ENCODE data around the gene ATXN1.

The ATXN1 gene

DNA sequence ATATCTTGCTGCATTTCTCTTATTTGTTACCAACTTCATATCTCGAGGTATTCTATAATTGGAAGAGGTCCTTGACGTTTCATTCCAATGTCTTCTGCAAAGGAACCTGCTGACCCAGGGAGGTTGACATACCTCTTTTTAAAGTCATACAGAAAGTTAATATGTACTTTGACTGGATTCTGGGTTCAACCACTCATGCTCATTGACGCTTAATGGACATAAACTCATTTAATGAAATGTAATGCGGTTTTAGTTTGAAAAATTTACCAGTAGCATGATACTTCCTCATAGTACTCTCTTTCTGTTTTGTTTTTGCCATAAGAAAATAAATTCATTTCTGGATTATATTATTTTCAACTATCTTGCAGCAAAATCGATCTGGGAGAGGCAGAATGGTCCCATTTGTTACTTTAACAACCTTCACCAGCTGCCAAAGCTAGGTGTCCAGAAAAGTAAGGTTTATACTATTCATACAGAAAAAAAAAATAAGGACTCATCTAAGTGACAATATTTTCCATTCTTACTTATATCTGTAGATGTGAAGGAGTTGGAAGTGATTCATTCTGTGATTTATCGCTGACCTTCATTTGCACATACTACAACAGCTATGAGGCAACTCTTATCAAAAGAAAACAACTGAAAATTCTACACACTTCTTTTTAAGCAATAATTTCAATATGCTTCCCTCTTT is 101.6 kb downstream of the ATXN1 start:
- Histone ChIP-seq H3K9ac (ENCODE audit: low read length) (no peak overlapping the region), H3K9me3 (ENCODE audit: control insufficient read depth, low read length) (no peaks in the 10 kb centered on the region), H3K4me1 (ENCODE audit: control insufficient read depth, insufficient read depth, low read length) (peaks cover 7% of the 10 kb centered on the region), H3K36me3 (ENCODE audit: control insufficient read depth, insufficient read depth, low read length) (no peaks in the 10 kb centered on the region), H3K27me3 (ENCODE audit: control insufficient read depth, insufficient read depth, low read length) (no peaks in the 10 kb centered on the region), H3K4me3 (ENCODE audit: low read length) (no peak overlapping the region)

DNA sequence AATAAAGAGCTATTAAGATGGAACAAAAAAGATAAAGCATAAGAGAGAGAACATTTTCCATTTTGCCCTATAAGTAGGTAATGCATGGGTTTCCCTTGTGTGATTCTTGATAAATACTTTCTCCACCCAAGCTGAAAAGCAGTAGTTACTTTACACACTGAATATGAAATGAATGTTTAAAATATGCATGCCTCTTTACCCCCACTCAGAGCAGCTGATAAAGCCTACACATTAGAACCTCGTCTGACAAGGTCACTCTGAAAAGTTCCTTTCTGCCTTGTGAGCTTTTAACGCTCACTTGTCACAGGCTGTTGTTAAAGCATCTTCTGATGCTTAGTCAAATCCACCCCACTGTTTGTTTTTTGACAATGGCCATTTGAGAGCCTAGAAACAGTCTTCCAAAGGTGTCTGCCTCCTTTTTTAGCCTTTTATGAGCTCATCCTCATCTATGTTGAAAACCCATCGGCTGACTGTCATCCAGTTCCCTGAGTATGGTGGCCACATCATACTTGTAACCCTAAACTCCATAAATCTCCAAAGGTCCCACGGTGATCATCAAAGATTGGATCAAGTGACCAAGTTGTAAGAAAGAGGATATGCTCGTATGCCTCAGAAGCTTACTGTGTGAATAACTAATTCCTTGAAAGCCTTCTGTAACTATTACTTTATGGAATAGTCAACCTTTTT is 102.8 kb downstream of the ATXN1 start:
- H3K9ac ChIP-seq (ENCODE audit: low read length), result no peak overlapping the region
- H3K4me3 ChIP-seq (ENCODE audit: low read length), result no peak overlapping the region
- no peaks in the 10 kb centered on the region for H3K36me3 ChIP-seq (ENCODE audit: control insufficient read depth, insufficient read depth, low read length)
- H3K9me3 ChIP-seq (ENCODE audit: control insufficient read depth, low read length), result no peaks in the 10 kb centered on the region
- H3K4me1 ChIP-seq (ENCODE audit: control insufficient read depth, insufficient read depth, low read length), result peaks cover 7% of the 10 kb centered on the region
- H3K27me3 ChIP-seq (ENCODE audit: control insufficient read depth, insufficient read depth, low read length), result no peaks in the 10 kb centered on the region

DNA sequence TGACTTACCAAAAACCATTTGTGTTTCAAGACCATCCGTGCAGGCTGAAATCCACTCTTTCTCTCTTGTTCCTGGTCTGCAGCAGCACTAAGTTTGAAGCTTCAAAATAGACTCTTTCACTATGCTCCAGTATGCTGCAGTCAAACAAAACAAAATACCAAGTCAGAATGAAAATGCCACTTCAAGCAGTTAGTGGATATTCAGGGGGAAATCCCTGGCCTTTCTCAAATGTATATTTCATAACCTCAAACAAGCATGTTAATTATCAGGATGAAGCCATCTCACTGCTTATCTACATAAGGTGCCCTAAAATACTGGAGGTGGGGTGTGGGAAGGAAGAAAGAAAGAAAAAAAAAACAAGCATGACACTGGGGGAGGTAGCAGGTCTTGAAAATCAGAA is 103.5 kb downstream of the ATXN1 start:
- Histone ChIP-seq H3K9me3 (ENCODE audit: control insufficient read depth, low read length) (no peaks in the 10 kb centered on the region), H3K4me3 (ENCODE audit: low read length) (no peak overlapping the region), H3K27me3 (ENCODE audit: control insufficient read depth, insufficient read depth, low read length) (no peaks in the 10 kb centered on the region), H3K36me3 (ENCODE audit: control insufficient read depth, insufficient read depth, low read length) (no peaks in the 10 kb centered on the region), H3K9ac (ENCODE audit: low read length) (no peak overlapping the region), H3K4me1 (ENCODE audit: control insufficient read depth, insufficient read depth, low read length) (peaks cover 7% of the 10 kb centered on the region)

DNA sequence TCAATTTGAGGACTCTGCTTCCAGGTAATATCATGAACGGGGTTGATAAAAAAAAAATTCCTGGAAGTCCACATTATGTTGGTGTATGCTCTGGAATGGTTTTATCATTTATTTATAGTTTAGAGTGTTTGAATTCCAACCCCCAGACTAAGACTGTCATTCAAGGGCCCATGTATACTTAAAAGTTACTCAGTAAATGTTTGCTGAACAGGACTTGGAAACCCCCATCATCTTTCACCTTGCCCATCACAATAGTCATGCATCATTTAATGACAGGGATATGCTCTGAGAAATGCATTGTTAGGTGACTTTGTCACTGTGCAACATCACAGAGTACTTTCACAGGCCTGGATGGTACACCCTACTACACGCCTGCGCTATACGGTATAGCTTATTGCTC is 104.8 kb downstream of the ATXN1 start:
- Histone ChIP-seq H3K4me3 (ENCODE audit: low read length) (no peak overlapping the region), H3K36me3 (ENCODE audit: control insufficient read depth, insufficient read depth, low read length) (no peaks in the 10 kb centered on the region), H3K4me1 (ENCODE audit: control insufficient read depth, insufficient read depth, low read length) (peaks cover 7% of the 10 kb centered on the region), H3K27me3 (ENCODE audit: control insufficient read depth, insufficient read depth, low read length) (no peaks in the 10 kb centered on the region), H3K9me3 (ENCODE audit: control insufficient read depth, low read length) (no peaks in the 10 kb centered on the region), H3K9ac (ENCODE audit: low read length) (no peak overlapping the region)

DNA sequence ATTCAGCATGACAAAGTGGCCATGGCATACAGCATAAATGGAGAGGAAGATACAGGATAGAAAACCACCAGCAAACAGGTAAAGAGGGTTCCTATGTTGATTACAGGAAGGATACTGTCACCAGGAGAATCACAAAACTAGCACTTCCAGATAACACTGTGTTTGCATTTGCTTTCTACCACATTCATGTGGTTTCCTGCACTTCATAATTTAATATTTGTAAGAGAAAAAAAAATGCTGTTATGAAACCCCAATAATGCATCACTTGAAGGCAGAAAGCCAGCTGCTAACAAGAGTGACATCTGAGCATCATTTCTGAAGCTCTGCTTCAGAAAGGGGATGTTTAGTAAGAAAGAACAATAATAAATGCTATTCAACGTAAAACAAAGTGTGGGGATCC is 106.6 kb downstream of the ATXN1 start:
- Histone ChIP-seq H3K4me1 (ENCODE audit: control insufficient read depth, insufficient read depth, low read length) (peaks cover 3% of the 10 kb centered on the region), H3K4me3 (ENCODE audit: low read length) (no peak overlapping the region), H3K9ac (ENCODE audit: low read length) (no peak overlapping the region), H3K36me3 (ENCODE audit: control insufficient read depth, insufficient read depth, low read length) (no peaks in the 10 kb centered on the region), H3K27me3 (ENCODE audit: control insufficient read depth, insufficient read depth, low read length) (no peaks in the 10 kb centered on the region), H3K9me3 (ENCODE audit: control insufficient read depth, low read length) (no peaks in the 10 kb centered on the region)

DNA sequence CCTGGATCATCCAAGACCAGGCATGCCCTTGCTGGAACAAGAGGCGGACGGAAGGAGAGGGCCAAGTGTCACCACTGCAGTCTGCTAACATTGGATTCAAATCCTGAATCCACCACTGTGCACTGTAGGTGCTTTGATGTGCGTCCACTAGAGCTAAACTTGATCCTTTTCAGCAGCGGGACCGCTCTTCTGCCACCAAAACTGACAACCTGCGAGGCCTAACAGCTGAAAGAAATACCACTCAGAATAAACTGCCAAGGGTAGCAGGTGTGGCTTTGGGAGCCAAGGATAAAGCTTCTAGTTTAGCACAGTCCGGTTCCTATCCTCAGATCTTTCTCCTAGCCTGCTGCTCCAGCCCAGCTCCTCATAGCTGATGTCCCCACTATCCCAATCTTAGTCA is 108.0 kb downstream of the ATXN1 start:
- no peak overlapping the region for H3K4me3 ChIP-seq (ENCODE audit: low read length)
- H3K9ac ChIP-seq (ENCODE audit: low read length), result no peak overlapping the region
- H3K27me3 ChIP-seq (ENCODE audit: control insufficient read depth, insufficient read depth, low read length), result no peaks in the 10 kb centered on the region
- H3K9me3 ChIP-seq (ENCODE audit: control insufficient read depth, low read length), result no peaks in the 10 kb centered on the region
- H3K4me1 ChIP-seq (ENCODE audit: control insufficient read depth, insufficient read depth, low read length), result no peaks in the 10 kb centered on the region
- no peaks in the 10 kb centered on the region for H3K36me3 ChIP-seq (ENCODE audit: control insufficient read depth, insufficient read depth, low read length)

DNA sequence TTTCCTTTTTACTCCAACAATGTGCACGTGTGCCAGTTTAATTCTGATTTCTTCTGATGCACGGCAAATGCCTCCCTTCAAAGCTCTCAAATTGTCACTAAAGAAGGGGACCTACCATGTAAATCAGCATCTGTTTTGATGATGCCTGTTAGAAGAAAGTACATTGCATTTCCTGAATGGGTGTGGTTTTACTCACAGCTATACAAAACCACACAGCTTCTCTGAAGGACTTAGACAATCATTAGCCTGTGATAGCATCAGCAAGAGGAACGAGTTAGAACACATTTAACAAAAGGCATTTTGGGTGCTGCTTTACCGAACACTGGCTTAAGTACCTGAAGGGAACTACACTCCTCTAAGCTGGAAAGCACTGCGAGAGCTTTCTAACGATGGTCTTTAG is 109.4 kb downstream of the ATXN1 start:
- H3K36me3 ChIP-seq (ENCODE audit: control insufficient read depth, insufficient read depth, low read length), result no peaks in the 10 kb centered on the region
- H3K9me3 ChIP-seq (ENCODE audit: control insufficient read depth, low read length), result no peaks in the 10 kb centered on the region
- H3K4me3 ChIP-seq (ENCODE audit: low read length), result no peak overlapping the region
- H3K27me3 ChIP-seq (ENCODE audit: control insufficient read depth, insufficient read depth, low read length), result no peaks in the 10 kb centered on the region
- H3K4me1 ChIP-seq (ENCODE audit: control insufficient read depth, insufficient read depth, low read length), result no peaks in the 10 kb centered on the region
- no peak overlapping the region for H3K9ac ChIP-seq (ENCODE audit: low read length)

DNA sequence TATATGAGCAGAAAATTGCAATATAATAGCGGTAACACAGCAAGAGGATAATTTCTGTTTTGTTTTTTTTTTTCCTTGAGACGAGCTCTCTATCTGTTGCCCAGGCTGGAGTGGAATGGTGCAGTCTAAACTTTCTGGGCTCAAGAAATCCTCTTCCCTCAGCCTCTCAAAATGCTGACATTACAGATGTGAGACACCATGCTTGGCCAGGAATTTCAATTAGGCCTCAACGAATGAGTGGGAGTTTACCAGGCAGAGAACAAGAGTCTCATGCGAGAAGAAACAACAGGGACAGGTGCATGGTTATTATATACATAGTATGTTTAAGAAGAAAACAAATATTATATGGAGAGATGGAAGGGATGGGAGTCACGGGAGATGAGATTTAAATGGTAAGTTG is 111.4 kb downstream of the ATXN1 start:
- no peaks in the 10 kb centered on the region for H3K36me3 ChIP-seq (ENCODE audit: control insufficient read depth, insufficient read depth, low read length)
- no peaks in the 10 kb centered on the region for H3K9me3 ChIP-seq (ENCODE audit: control insufficient read depth, low read length)
- H3K4me3 ChIP-seq (ENCODE audit: low read length), result no peak overlapping the region
- no peaks in the 10 kb centered on the region for H3K4me1 ChIP-seq (ENCODE audit: control insufficient read depth, insufficient read depth, low read length)
- no peak overlapping the region for H3K9ac ChIP-seq (ENCODE audit: low read length)
- H3K27me3 ChIP-seq (ENCODE audit: control insufficient read depth, insufficient read depth, low read length), result no peaks in the 10 kb centered on the region

DNA sequence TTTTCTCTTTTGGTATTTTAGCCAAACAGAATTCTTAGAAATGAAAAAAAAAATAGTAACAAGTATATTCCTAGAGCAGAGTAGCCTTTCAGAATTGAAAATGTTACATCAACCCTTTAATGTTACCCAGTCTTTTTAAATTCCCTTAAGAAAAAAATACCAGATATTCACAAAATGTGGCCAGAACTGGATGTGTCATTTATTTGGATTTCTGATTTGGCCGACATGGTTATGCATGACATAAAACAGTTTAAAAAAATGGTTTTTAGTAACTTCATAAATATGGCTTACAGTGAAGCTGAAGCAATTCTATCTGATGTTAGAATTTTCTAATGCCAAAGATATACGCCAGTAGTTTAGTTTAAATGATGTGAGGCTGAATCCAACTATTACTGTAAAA is 112.0 kb downstream of the ATXN1 start:
- Histone ChIP-seq H3K36me3 (ENCODE audit: control insufficient read depth, insufficient read depth, low read length) (no peaks in the 10 kb centered on the region), H3K9ac (ENCODE audit: low read length) (no peak overlapping the region), H3K4me3 (ENCODE audit: low read length) (no peak overlapping the region), H3K27me3 (ENCODE audit: control insufficient read depth, insufficient read depth, low read length) (no peaks in the 10 kb centered on the region), H3K9me3 (ENCODE audit: control insufficient read depth, low read length) (no peaks in the 10 kb centered on the region), H3K4me1 (ENCODE audit: control insufficient read depth, insufficient read depth, low read length) (no peaks in the 10 kb centered on the region)

DNA sequence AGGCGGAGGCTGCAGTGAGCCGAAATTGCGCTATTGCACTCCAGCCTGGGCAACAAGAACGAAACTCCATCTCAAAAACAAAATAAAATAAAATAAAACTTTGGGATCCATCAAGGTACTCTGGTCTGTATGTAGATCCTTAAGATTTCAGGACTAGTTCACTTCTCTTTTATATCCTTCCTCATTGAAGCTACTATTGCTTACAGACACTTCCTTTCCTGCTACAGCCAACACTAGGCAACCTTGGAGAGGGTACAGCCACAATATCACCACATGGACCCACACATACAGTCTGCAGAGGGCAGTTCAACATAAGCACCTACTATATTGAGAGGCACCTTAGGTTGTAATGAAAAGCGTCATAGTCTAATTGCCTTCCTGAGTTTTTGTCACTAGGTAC is 113.3 kb downstream of the ATXN1 start:
- no peak overlapping the region for H3K9ac ChIP-seq (ENCODE audit: low read length)

DNA sequence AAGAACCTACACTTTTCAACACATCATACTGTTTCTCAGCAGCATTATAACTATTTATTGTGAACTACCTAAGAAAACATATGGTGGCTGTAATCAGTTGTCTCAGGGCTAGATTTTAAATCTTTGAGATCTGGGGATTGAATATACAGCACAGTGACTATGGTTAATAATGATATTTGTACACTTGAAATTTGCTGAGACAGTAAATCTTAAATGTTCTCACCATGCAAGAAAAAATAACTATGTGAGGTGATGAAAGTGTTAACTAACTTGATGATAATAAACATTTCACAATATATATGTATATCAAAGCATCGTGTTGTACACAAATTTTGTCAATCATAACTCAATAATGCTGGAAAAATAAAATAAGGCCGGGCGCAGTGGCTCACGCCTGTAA is 113.8 kb downstream of the ATXN1 start:
- H3K27me3 ChIP-seq (ENCODE audit: control insufficient read depth, insufficient read depth, low read length), result no peaks in the 10 kb centered on the region
- no peaks in the 10 kb centered on the region for H3K9me3 ChIP-seq (ENCODE audit: control insufficient read depth, low read length)
- H3K9ac ChIP-seq (ENCODE audit: low read length), result no peak overlapping the region
- H3K36me3 ChIP-seq (ENCODE audit: control insufficient read depth, insufficient read depth, low read length), result no peaks in the 10 kb centered on the region
- no peaks in the 10 kb centered on the region for H3K4me1 ChIP-seq (ENCODE audit: control insufficient read depth, insufficient read depth, low read length)
- H3K4me3 ChIP-seq (ENCODE audit: low read length), result no peak overlapping the region

More for the DNA sequence above, 113.3 kb downstream of the ATXN1 start:
- no peak overlapping the region for H3K4me3 ChIP-seq (ENCODE audit: low read length)
- H3K9me3 ChIP-seq (ENCODE audit: control insufficient read depth, low read length), result no peaks in the 10 kb centered on the region
- H3K4me1 ChIP-seq (ENCODE audit: control insufficient read depth, insufficient read depth, low read length), result no peaks in the 10 kb centered on the region
- no peaks in the 10 kb centered on the region for H3K36me3 ChIP-seq (ENCODE audit: control insufficient read depth, insufficient read depth, low read length)
- H3K27me3 ChIP-seq (ENCODE audit: control insufficient read depth, insufficient read depth, low read length), result no peaks in the 10 kb centered on the region

DNA sequence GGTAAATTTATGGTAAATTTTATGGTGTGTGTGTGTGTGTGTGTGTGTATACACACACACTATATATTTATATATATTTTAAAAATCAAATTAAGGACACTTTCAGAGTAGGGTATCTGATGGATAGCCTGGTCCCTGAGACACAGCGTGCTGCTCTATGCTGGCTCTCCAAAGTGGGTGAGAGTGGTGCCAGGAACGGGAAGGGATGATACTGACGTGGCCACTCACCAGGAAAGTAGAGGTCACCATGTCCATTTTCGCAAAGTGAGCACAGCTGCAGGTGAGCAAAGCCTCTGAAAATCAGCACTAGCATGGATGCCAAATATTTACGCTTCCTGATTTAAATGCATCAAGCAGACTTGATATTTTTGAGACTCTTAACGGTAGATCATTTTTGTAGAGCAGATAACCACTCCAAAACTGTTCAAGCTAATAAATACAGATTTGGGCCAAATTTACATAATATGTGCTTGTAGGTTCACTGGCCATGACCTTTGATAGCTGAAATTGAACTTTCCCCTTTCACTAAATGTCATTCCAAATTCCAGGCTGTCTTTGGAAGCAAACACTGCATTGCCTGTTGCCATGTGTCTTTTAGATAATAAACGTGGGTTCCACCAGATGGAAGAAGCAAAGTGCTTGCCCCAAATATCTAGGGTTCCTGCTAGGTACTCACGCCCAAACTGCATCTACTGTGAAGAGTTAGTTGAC is 116.6 kb downstream of the ATXN1 start:
- Histone ChIP-seq H3K9ac (ENCODE audit: low read length) (no peak overlapping the region), H3K4me1 (ENCODE audit: control insufficient read depth, insufficient read depth, low read length) (no peaks in the 10 kb centered on the region), H3K36me3 (ENCODE audit: control insufficient read depth, insufficient read depth, low read length) (no peaks in the 10 kb centered on the region), H3K9me3 (ENCODE audit: control insufficient read depth, low read length) (no peaks in the 10 kb centered on the region), H3K27me3 (ENCODE audit: control insufficient read depth, insufficient read depth, low read length) (no peaks in the 10 kb centered on the region), H3K4me3 (ENCODE audit: low read length) (no peak overlapping the region)
